A549 (cell line): Measurements from ENCODE around the gene PGGHG. TPM values are rescaled to one million over a fixed set of nuclear protein-coding genes. Genes with fewer than 3 reads are reported as not detected.
A peak's percentile ranks its signal among the peaks of the same experiment; 100 is the strongest.

Experiments used
- ATAC-seq, 2 experiments: fragments of 200-7000 bp in 1 of 2; fragments of >200 bp in 1 of 2; cut with Nextera tagmentation in 1 of 2; cut with Tn5 transposase in 1 of 2; 3 replicates each; pipeline versions ENCODE4 v1.8.0 to v1.9.1; 2018 to 2020; ENCODE audit warnings: mild to moderate bottlenecking in 1 of 2, moderate library complexity in 1 of 2
- CTCF ChIA-PET: fragments of 300-600 bp; sonication (Branson Sonifier 250); formaldehyde crosslinking; extraction: SDS; loops from one replicate; lab custom pipeline; 2021; ENCODE audit warnings: antibody characterized with exemption, inconsistent platforms; lab: Yijun Ruan, JAX
- POLR2A ChIA-PET: fragments of 350-600 bp; formaldehyde crosslinking; extraction: SDS; loops from one replicate; lab custom pipeline; 2021; ENCODE audit warnings: antibody characterized with exemption, inconsistent platforms; lab: Yijun Ruan, JAX
- DNase-seq, 2 experiments: peaks; one replicate each; pipeline versions ENCODE4 v3.0.0 to v3.0.0-alpha.2; 2011 to 2016; ENCODE audit warnings: low read depth in 1 of 2, low spot score in 1 of 2
- FAIRE-seq: peaks from 2 replicates; lab custom pipeline; 2011; peaks lifted over from hg19 to GRCh38; lab: Jason Lieb, UNC
- H3K27ac ChIP-seq, 2 experiments: fragments of >200 bp; sonication (Bioruptor Twin); formaldehyde crosslinking; 3 replicates each; pipeline ENCODE4 v1.5.1; 2016 to 2017
- H3K4me1 ChIP-seq: fragments of >200 bp; sonication (Bioruptor Twin); formaldehyde crosslinking; 3 replicates; pipeline ENCODE4 v1.6.1; 2016
- H3K4me2 ChIP-seq: fragments of >200 bp; sonication (Bioruptor Twin); formaldehyde crosslinking; 3 replicates; pipeline ENCODE4 v1.6.1; 2016
- H3K4me3 ChIP-seq: fragments of >200 bp; sonication (Bioruptor Twin); formaldehyde crosslinking; 3 replicates; pipeline ENCODE4 v1.5.1; 2016
- H3K9me3 ChIP-seq: fragments of >200 bp; sonication (Bioruptor Twin); formaldehyde crosslinking; 3 replicates; pipeline ENCODE4 v1.6.1; 2016
- ATOH8 ChIP-seq: fragments of 250-450 bp; sonication (Bioruptor Pico); IDR thresholded peaks from 2 replicates; pipeline ENCODE4 v1.5.0; 2020; ENCODE audit warnings: low read depth, mild to moderate bottlenecking, moderate library complexity
- BCL3 ChIP-seq: fragments of >200 bp; sonication (Bioruptor Twin); formaldehyde crosslinking; IDR thresholded peaks from 3 replicates; pipeline ENCODE4 v1.6.1; 2016
- BHLHE40 ChIP-seq: IDR thresholded peaks from 2 replicates; pipeline ENCODE4 v1.6.1; 2012; ENCODE audit warnings: low read depth, low read length, inconsistent platforms
- CBX8 ChIP-seq: fragments of 200-600 bp; sonication (generic); IDR thresholded peaks from 2 replicates; pipeline ENCODE4 v1.6.1; 2016
- CHD2 ChIP-seq: fragments of 150-350 bp; IDR thresholded peaks from 2 replicates; pipeline ENCODE4 v1.6.1; 2014; ENCODE audit warnings: low read length; ENCODE audit not compliant: partially characterized antibody
- CHD4 ChIP-seq: fragments of 200-600 bp; sonication (generic); IDR thresholded peaks from 2 replicates; pipeline ENCODE4 v1.6.1; 2016; ENCODE audit warnings: antibody characterized with exemption, mild to moderate bottlenecking, borderline replicate concordance
- EHMT2 ChIP-seq: fragments of 200-600 bp; sonication (generic); IDR thresholded peaks from 2 replicates; pipeline ENCODE4 v1.6.1; 2016; ENCODE audit warnings: antibody characterized with exemption, low read depth, mild to moderate bottlenecking, moderate library complexity
- ESRRA ChIP-seq: fragments of 150-350 bp; IDR thresholded peaks from 2 replicates; pipeline ENCODE4 v1.6.1; 2014; ENCODE audit warnings: mild to moderate bottlenecking, low read length, borderline replicate concordance
- GATA3 ChIP-seq: IDR thresholded peaks from 2 replicates; pipeline ENCODE4 v1.6.1; 2012; ENCODE audit warnings: borderline replicate concordance
- HOXB13 ChIP-seq: fragments of 250-450 bp; sonication (Bioruptor Pico); IDR thresholded peaks from 2 replicates; pipeline ENCODE4 v1.5.0; 2020; ENCODE audit warnings: low read depth, mild to moderate bottlenecking, moderate library complexity
- KDM1A ChIP-seq: fragments of 200-600 bp; sonication (generic); IDR thresholded peaks from 2 replicates; pipeline ENCODE4 v1.6.1; 2016; ENCODE audit warnings: low read depth, mild to moderate bottlenecking
- KDM5A ChIP-seq: fragments of 200-600 bp; sonication (generic); IDR thresholded peaks from 2 replicates; pipeline ENCODE4 v1.6.1; 2016; ENCODE audit warnings: antibody characterized with exemption, mild to moderate bottlenecking
- MAFK ChIP-seq: fragments of 450-650 bp; IDR thresholded peaks from 2 replicates; pipeline ENCODE4 v1.6.1; 2014; ENCODE audit not compliant: partially characterized antibody
- MAX ChIP-seq: IDR thresholded peaks from 2 replicates; pipeline ENCODE4 v1.6.1; 2012
- MAZ ChIP-seq: fragments of 150-350 bp; IDR thresholded peaks from 2 replicates; pipeline ENCODE4 v1.6.1; 2014; ENCODE audit warnings: antibody characterized with exemption, low read depth, low read length, borderline replicate concordance
- MYC ChIP-seq: IDR thresholded peaks from 2 replicates; pipeline ENCODE4 v1.6.1; 2012; ENCODE audit warnings: mild to moderate bottlenecking, inconsistent platforms, low read length, improper control_type of control experiment, borderline replicate concordance
- NFE2L2 ChIP-seq: fragments of 150-350 bp; conservative IDR thresholded peaks from 2 replicates; pipeline ENCODE4 v1.6.1; 2014; ENCODE audit warnings: low read length
- NPAS2 ChIP-seq: fragments of 250-450 bp; sonication (Bioruptor Pico); IDR thresholded peaks from 2 replicates; pipeline ENCODE4 v1.8.0; 2022; ENCODE audit warnings: mild to moderate bottlenecking, moderate library complexity, borderline replicate concordance
- POLR2A ChIP-seq: IDR thresholded peaks from 2 replicates; pipeline ENCODE4 v1.6.1; 2012; ENCODE audit warnings: mild to moderate bottlenecking, low read length
- RAD21 ChIP-seq, 2 experiments: fragments of >200 bp in 1 of 2; sonication (Bioruptor Twin) in 1 of 2; formaldehyde crosslinking in 1 of 2; IDR thresholded peaks in 1 of 2; conservative IDR thresholded peaks in 1 of 2; 2 replicates in 1 of 2; 3 replicates in 1 of 2; pipeline ENCODE4 v1.6.1; 2012 to 2018; ENCODE audit warnings: inconsistent platforms in 1 of 2
- REST ChIP-seq: fragments of 200-600 bp; sonication (generic); IDR thresholded peaks from 2 replicates; pipeline ENCODE4 v1.6.1; 2016; ENCODE audit warnings: antibody characterized with exemption, mild to moderate bottlenecking, moderate library complexity
- RNF2 ChIP-seq: fragments of 200-600 bp; sonication (generic); IDR thresholded peaks from 2 replicates; pipeline ENCODE4 v1.6.1; 2016; ENCODE audit warnings: low read depth, mild to moderate bottlenecking, antibody characterized with exemption, moderate library complexity, borderline replicate concordance
- SMC3 ChIP-seq: fragments of >200 bp; sonication (Bioruptor Twin); formaldehyde crosslinking; IDR thresholded peaks from 3 replicates; pipeline ENCODE4 v1.6.1; 2018; ENCODE audit warnings: inconsistent platforms
- ZC3H11A ChIP-seq: fragments of 450-650 bp; IDR thresholded peaks from 2 replicates; pipeline ENCODE4 v1.6.1; 2014; ENCODE audit warnings: antibody characterized with exemption, mild to moderate bottlenecking
- ZFP36 ChIP-seq: fragments of 450-650 bp; IDR thresholded peaks from 2 replicates; pipeline ENCODE4 v1.6.1; 2014; ENCODE audit warnings: borderline replicate concordance; ENCODE audit not compliant: partially characterized antibody
- WGBS: methylation state at CpG from one replicate; pipeline ENCODE4 v1.1.6; 2017; ENCODE audit errors: missing lambda C conversion rate; 5-methylcytosine and 5-hydroxymethylcytosine counted together
- polyA plus RNA-seq, 4 experiments: library from polyadenylated mRNA; depleted of rRNA in 3 of 4; stranded (reverse); fragments of >200 nt; fragmentation: RNase III in 1 of 4; extraction: RNeasy Plus Mini Kit Qiagen cat#74134 plus additional on column Dnase treatment in 1 of 4; gene quantifications; 2 replicates in 3 of 4; 3 replicates in 1 of 4; pipeline ENCODE4 v1.2.3, GENCODE V29; 2011 to 2017

Gene PGGHG
- polyA plus RNA-seq, 2 of the 4 experiments (the other 2 are of a cell fraction) = 7.2 to 19.5 TPM

GRCh38 chr11:337711-338110 is 48.8 kb downstream of the PGGHG start:
- H3K9me3 ChIP-seq = no peaks in the 10 kb centered on the region
- H3K4me1 ChIP-seq = no peaks in the 10 kb centered on the region
- H3K4me2 ChIP-seq = no peak overlapping the region
- ATAC-seq = no peak
- no peak for DNase-seq
- H3K4me3 ChIP-seq = no peak overlapping the region
- TF ChIP-seq RNF2 = no peak
- TF ChIP-seq KDM5A = no peak
- TF ChIP-seq CHD4 = no peak
- no peak for TF ChIP-seq NPAS2 (CRISPR knock-in tag)
- TF ChIP-seq BHLHE40 = no peak
- no peak for TF ChIP-seq ATOH8 (CRISPR knock-in tag)
- no peak for TF ChIP-seq KDM1A
- no peak for TF ChIP-seq NFE2L2
- no peak for TF ChIP-seq CBX8
- no peak for TF ChIP-seq RAD21 (conservative IDR thresholded peaks at IDR 0.05 in 1 of 2, IDR thresholded peaks at IDR 0.05 in 1 of 2)
- TF ChIP-seq, all 56 proteins: peak for 0
- WGBS = 65% methylated on average over 6 of the region's 6 CpGs
- CTCF ChIA-PET = interaction anchor here (1.1 kb wide), 1 partner anchor 8 kb away, joined by 4 read pairs; no protein-coding TSS in a partner anchor
- POLR2A ChIA-PET = no interaction called here
- no peak overlapping the region for H3K27ac ChIP-seq
- FAIRE-seq = no peak

- no peak for ATAC-seq
- H3K27ac ChIP-seq = no peak overlapping the region
- TF ChIP-seq BHLHE40 (no peak), MAZ (no peak), KDM1A (no peak), ZFP36 (no peak), MAFK (peak; percentile 66)
- no peak for DNase-seq
- no peak overlapping the region for H3K4me3 ChIP-seq
- no peak overlapping the region for H3K4me2 ChIP-seq
- FAIRE-seq = no peak
- 72% methylated on average over 2 of the region's 2 CpGs for WGBS
- POLR2A ChIA-PET = interaction anchor here (1.7 kb wide), 1 partner anchor 16 kb away, joined by 9 read pairs; no protein-coding TSS in a partner anchor
- CTCF ChIA-PET = interaction anchor here (0.8 to 2.4 kb wide), 8 partner anchors 8 to 179 kb away, joined by 3 to 11 read pairs (median 4); no protein-coding TSS in a partner anchor
- no peaks in the 10 kb centered on the region for H3K4me1 ChIP-seq
- H3K9me3 ChIP-seq = no peaks in the 10 kb centered on the region
Observed at GRCh38 chr11:339963-340362, 51.0 kb downstream of the PGGHG start.

- ATAC-seq = no peak
- Histone ChIP-seq H3K4me2 (no peak overlapping the region), H3K9me3 (no peaks in the 10 kb centered on the region), H3K27ac (no peak overlapping the region), H3K4me3 (no peak overlapping the region), H3K4me1 (no peaks in the 10 kb centered on the region)
- 64% methylated on average over 5 of the region's 5 CpGs for WGBS
- POLR2A ChIA-PET = interaction anchor here (1.7 kb wide), 1 partner anchor 15 kb away, joined by 9 read pairs; no protein-coding TSS in a partner anchor
- DNase-seq = no peak
- CTCF ChIA-PET = interaction anchor here (0.9 to 2.4 kb wide), 7 partner anchors 8 to 178 kb away, joined by 3 to 11 read pairs (median 4); no protein-coding TSS in a partner anchor
- no peak for FAIRE-seq
- TF ChIP-seq HOXB13 (CRISPR knock-in tag) = no peak
- TF ChIP-seq REST = no peak
- TF ChIP-seq ESRRA = no peak
- no peak for TF ChIP-seq MYC
- no peak for TF ChIP-seq SMC3
- no peak for TF ChIP-seq CHD2
- TF ChIP-seq MAX = no peak
- no peak for TF ChIP-seq RNF2
- no peak for TF ChIP-seq ZC3H11A
- no peak for TF ChIP-seq EHMT2
- no peak for TF ChIP-seq NPAS2 (CRISPR knock-in tag)
- TF ChIP-seq POLR2A = no peak
- TF ChIP-seq MAFK = no peak
- no peak for TF ChIP-seq BCL3
- no peak for TF ChIP-seq BHLHE40
- TF ChIP-seq GATA3 = no peak
Observed at GRCh38 chr11:340539-341512, 51.9 kb downstream of the PGGHG start.
